WTC11 (cell line): ENCODE measurements around the gene DPYSL4. TPM values are rescaled to one million over a fixed set of nuclear protein-coding genes. Genes with fewer than 3 reads are reported as not detected.

Experiments
- ATAC-seq: fragments of 200-7000 bp; cut with Tn5 transposase; 2 replicates; pipeline ENCODE4 v1.10.0; 2021; ENCODE audit warnings: mild to moderate bottlenecking, moderate library complexity
- CTCF ChIA-PET: fragments of 300-600 bp; sonication (Branson Sonifier 250); formaldehyde crosslinking; loops from one replicate; lab custom pipeline; 2021; ENCODE audit warnings: antibody characterized with exemption; lab: Charles Lee
- POLR2A ChIA-PET: fragments of 350-600 bp; sonication (Branson Sonifier 250); formaldehyde crosslinking; loops from one replicate; lab custom pipeline; 2021; ENCODE audit warnings: antibody characterized with exemption; lab: Charles Lee
- DNase-seq: peaks from one replicate; pipeline ENCODE4 v3.0.0; 2021; ENCODE audit warnings: low spot score
- H3K27ac Mint-ChIP-seq: 2 replicates; pipeline ENCODE4 v1.8.0; 2021; ENCODE audit warnings: mixed read lengths
- H3K27me3 Mint-ChIP-seq: 2 replicates; pipeline ENCODE4 v1.8.0; 2021; ENCODE audit warnings: low read depth, mild to moderate bottlenecking, moderate library complexity, mixed read lengths
- H3K36me3 Mint-ChIP-seq: 2 replicates; pipeline ENCODE4 v1.8.0; 2021; ENCODE audit warnings: mixed read lengths
- H3K4me1 Mint-ChIP-seq: 2 replicates; pipeline ENCODE4 v1.8.0; 2022; ENCODE audit warnings: mixed read lengths
- H3K4me3 Mint-ChIP-seq: 2 replicates; pipeline ENCODE4 v1.8.0; 2021; ENCODE audit warnings: mild to moderate bottlenecking, moderate library complexity, mixed read lengths
- H3K9me3 Mint-ChIP-seq: 2 replicates; pipeline ENCODE4 v1.8.0; 2021; ENCODE audit warnings: mixed read lengths
- ATF2 ChIP-seq: sonication (generic); formaldehyde crosslinking; IDR thresholded peaks from 2 replicates; pipeline ENCODE4 v1.8.1; 2022; ENCODE audit warnings: low read depth, missing genetic modification reagents, borderline replicate concordance
- ATF3 ChIP-seq: sonication (generic); formaldehyde crosslinking; conservative IDR thresholded peaks from 2 replicates; pipeline ENCODE4 v1.8.1; 2022; ENCODE audit warnings: mild to moderate bottlenecking, missing genetic modification reagents
- CBFB ChIP-seq: sonication (generic); formaldehyde crosslinking; IDR thresholded peaks from 2 replicates; pipeline ENCODE4 v1.8.1; 2022; ENCODE audit warnings: mild to moderate bottlenecking, low read depth, missing genetic modification reagents
- E2F4 ChIP-seq: sonication (generic); formaldehyde crosslinking; IDR thresholded peaks from 2 replicates; pipeline ENCODE4 v1.8.1; 2022; ENCODE audit warnings: low read depth, mild to moderate bottlenecking, moderate library complexity, missing genetic modification reagents, borderline replicate concordance
- E2F5 ChIP-seq: sonication (generic); formaldehyde crosslinking; IDR thresholded peaks from 2 replicates; pipeline ENCODE4 v1.8.1; 2022; ENCODE audit warnings: mild to moderate bottlenecking, moderate library complexity, missing genetic modification reagents
- ELF4 ChIP-seq: sonication (generic); formaldehyde crosslinking; IDR thresholded peaks from 2 replicates; pipeline ENCODE4 v1.8.1; 2022; ENCODE audit warnings: low read depth, mild to moderate bottlenecking, moderate library complexity, missing genetic modification reagents
- EMX1 ChIP-seq: fragments of 250-450 bp; sonication (Bioruptor Pico); IDR thresholded peaks from 2 replicates; pipeline ENCODE4 v1.8.0; 2021; ENCODE audit warnings: mild to moderate bottlenecking
- ESRRA ChIP-seq: sonication (generic); formaldehyde crosslinking; IDR thresholded peaks from 2 replicates; pipeline ENCODE4 v1.8.1; 2022; ENCODE audit warnings: mild to moderate bottlenecking, missing genetic modification reagents, borderline replicate concordance
- ETV6 ChIP-seq: sonication (generic); formaldehyde crosslinking; IDR thresholded peaks from 2 replicates; pipeline ENCODE4 v1.8.1; 2022; ENCODE audit warnings: mild to moderate bottlenecking, missing genetic modification reagents
- HMGA2 ChIP-seq: fragments of 250-450 bp; sonication (Bioruptor Pico); IDR thresholded peaks from 2 replicates; pipeline ENCODE4 v1.4.0; 2021; ENCODE audit warnings: mild to moderate bottlenecking, moderate library complexity
- MLX ChIP-seq: sonication (generic); formaldehyde crosslinking; IDR thresholded peaks from 2 replicates; pipeline ENCODE4 v1.8.1; 2023; ENCODE audit warnings: mild to moderate bottlenecking, missing genetic modification reagents, moderate library complexity
- OVOL2 ChIP-seq: fragments of 250-450 bp; sonication (Bioruptor Pico); IDR thresholded peaks from 2 replicates; pipeline ENCODE4 v1.9.0; 2021; ENCODE audit warnings: mild to moderate bottlenecking, borderline replicate concordance
- RELA ChIP-seq: sonication (generic); formaldehyde crosslinking; IDR thresholded peaks from 2 replicates; pipeline ENCODE4 v1.8.1; 2022; ENCODE audit warnings: missing genetic modification reagents, mild to moderate bottlenecking, borderline replicate concordance
- RORB ChIP-seq: fragments of 250-450 bp; sonication (Bioruptor Pico); IDR thresholded peaks from 2 replicates; pipeline ENCODE4 v1.9.0; 2021; ENCODE audit warnings: mild to moderate bottlenecking
- SMAD3 ChIP-seq: sonication (generic); formaldehyde crosslinking; IDR thresholded peaks from 2 replicates; pipeline ENCODE4 v1.8.0; 2022; ENCODE audit warnings: missing genetic modification reagents, mild to moderate bottlenecking, borderline replicate concordance
- SP1 ChIP-seq: sonication (generic); formaldehyde crosslinking; conservative IDR thresholded peaks from 2 replicates; pipeline ENCODE4 v1.8.1; 2022; ENCODE audit warnings: missing genetic modification reagents
- STAT6 ChIP-seq: sonication (generic); formaldehyde crosslinking; conservative IDR thresholded peaks from 2 replicates; pipeline ENCODE4 v1.8.1; 2023; ENCODE audit warnings: mild to moderate bottlenecking, low read depth, missing genetic modification reagents, moderate library complexity
- TEAD1 ChIP-seq: sonication (generic); formaldehyde crosslinking; IDR thresholded peaks from 2 replicates; pipeline ENCODE4 v1.8.0; 2022; ENCODE audit warnings: mild to moderate bottlenecking, missing genetic modification reagents
- USF1 ChIP-seq: sonication (generic); formaldehyde crosslinking; IDR thresholded peaks from 2 replicates; pipeline ENCODE4 v1.8.0; 2022; ENCODE audit warnings: mild to moderate bottlenecking, missing genetic modification reagents
- ZBTB21 ChIP-seq: sonication (generic); formaldehyde crosslinking; IDR thresholded peaks from 2 replicates; pipeline ENCODE4 v1.8.1; 2023; ENCODE audit warnings: mild to moderate bottlenecking, missing genetic modification reagents, borderline replicate concordance
- ZBTB43 ChIP-seq: sonication (generic); formaldehyde crosslinking; IDR thresholded peaks from 2 replicates; pipeline ENCODE4 v1.8.1; 2023; ENCODE audit warnings: mild to moderate bottlenecking, missing genetic modification reagents
- ZNF396 ChIP-seq: fragments of 250-450 bp; sonication (Bioruptor Pico); IDR thresholded peaks from 2 replicates; pipeline ENCODE4 v1.8.0; 2021; ENCODE audit warnings: mild to moderate bottlenecking, moderate library complexity, borderline replicate concordance
- ZNF416 ChIP-seq: fragments of 250-450 bp; sonication (Bioruptor Pico); IDR thresholded peaks from 2 replicates; pipeline ENCODE4 v1.9.0; 2021; ENCODE audit warnings: mild to moderate bottlenecking, inconsistent platforms
- total RNA-seq: library from RNA; stranded (reverse); gene quantifications from 3 replicates; pipeline ENCODE4 v1.2.3, GENCODE V29; 2021

DPYSL4 gene
- total RNA-seq, 1 experiment from 2014 or later: 17.0 TPM

- Mint-ChIP-seq H3K4me3 (peak overlapping the region; percentile 65), H3K27ac (no peak overlapping the region), H3K36me3 (peaks cover 8% of the 10 kb centered on the region; the same call in 1 of the 2 replicates)
- TF ChIP-seq ZBTB21 (CRISPR knock-in tag): peak; percentile 63; the same call in 1 of the 2 replicates
- TF ChIP-seq EMX1 (CRISPR knock-in tag): no peak
- no peak for TF ChIP-seq RORB (CRISPR knock-in tag)
- TF ChIP-seq HMGA2 (CRISPR knock-in tag): no peak
- TF ChIP-seq ATF2 (CRISPR knock-in tag): no peak
- peak; percentile 53; the same call in 1 of the 2 replicates for TF ChIP-seq SP1 (CRISPR knock-in tag)
- TF ChIP-seq E2F5: peak; percentile 72
- TF ChIP-seq ZNF416 (CRISPR knock-in tag): no peak
- TF ChIP-seq ZBTB43: 0 out of 2 replicates have a peak, but pooled peaks have one; percentile 27
- 0 out of 2 replicates have a peak, but pooled peaks have one; percentile 51 for TF ChIP-seq ELF4
- no peak for TF ChIP-seq ESRRA
- TF ChIP-seq MLX (CRISPR knock-in tag): no peak
- TF ChIP-seq RELA (CRISPR knock-in tag): no peak
- no peak for TF ChIP-seq ATF3 (CRISPR knock-in tag)
- no peak for TF ChIP-seq TEAD1
- TF ChIP-seq STAT6: no peak
- TF ChIP-seq SMAD3 (CRISPR knock-in tag): no peak
- no peak for TF ChIP-seq CBFB (CRISPR knock-in tag)
- TF ChIP-seq USF1: no peak; the same call in 1 of the 2 replicates
- TF ChIP-seq ZNF396 (CRISPR knock-in tag): no peak
- TF ChIP-seq OVOL2: no peak
- no peak for TF ChIP-seq ETV6 (CRISPR knock-in tag)
- TF ChIP-seq E2F4 (CRISPR knock-in tag): peak; percentile 41; the same call in 1 of the 2 replicates
These were observed 904 bp upstream of the DPYSL4 start for GRCh38 chr10:132185601-132186487.

More at GRCh38 chr10:132185601-132186487, 904 bp upstream of the DPYSL4 start:
- ChIA-PET POLR2A (no interaction called here), CTCF (interaction anchor here (1.0 to 1.2 kb wide), 2 partner anchors 10 to 175 kb away, joined by 3 to 4 read pairs; no protein-coding TSS in a partner anchor)
- DNase-seq (peak; percentile 69), ATAC-seq (peak; percentile 38)
- peaks cover 63% of the 10 kb centered on the region for H3K27me3 Mint-ChIP-seq
- H3K9me3 Mint-ChIP-seq: peaks cover 4% of the 10 kb centered on the region
- H3K4me1 Mint-ChIP-seq: peaks cover 9% of the 10 kb centered on the region
